GM19324 (cell line): Measurements from ENCODE around the gene EYS.

ENCODE experiments used
- ATAC-seq: cut with Tn5 transposase; IDR thresholded peaks from one replicate; pipeline ENCODE4 v1.9.1; 2021; ENCODE audit warnings: mild to moderate bottlenecking, moderate library complexity; ENCODE audit not compliant: unreplicated experiment, low FRiP score

EYS gene

GRCh38 chr6:65707126-65707826 lies at the start of gene EYS:
Gene EYS, minus strand, starts transcription at chr6:65707226. Its CDS starts 211,816 bp downstream, at chr6:65495410.
- ATAC-seq, result no peak

DNA sequence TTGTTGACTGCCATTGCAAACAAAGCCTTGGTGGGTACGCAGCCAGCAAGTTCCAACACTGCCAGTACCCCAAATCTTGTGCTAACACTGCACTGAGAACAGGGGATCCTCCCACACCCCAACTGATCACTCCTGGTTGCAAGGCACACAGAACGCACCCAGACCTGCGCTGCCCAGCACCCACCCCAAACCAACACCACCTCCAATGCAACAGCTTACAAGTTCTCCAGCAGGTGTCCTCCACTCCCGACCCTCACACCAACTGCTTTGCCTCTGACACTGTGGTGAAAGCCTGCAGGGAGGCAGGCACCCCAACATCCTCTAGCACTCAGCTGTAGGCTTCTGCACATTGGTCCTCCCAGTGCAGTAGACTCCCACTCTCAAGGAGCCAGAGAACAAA lies 39.3 kb upstream of the EYS start:
- ATAC-seq, result no peak

DNA sequence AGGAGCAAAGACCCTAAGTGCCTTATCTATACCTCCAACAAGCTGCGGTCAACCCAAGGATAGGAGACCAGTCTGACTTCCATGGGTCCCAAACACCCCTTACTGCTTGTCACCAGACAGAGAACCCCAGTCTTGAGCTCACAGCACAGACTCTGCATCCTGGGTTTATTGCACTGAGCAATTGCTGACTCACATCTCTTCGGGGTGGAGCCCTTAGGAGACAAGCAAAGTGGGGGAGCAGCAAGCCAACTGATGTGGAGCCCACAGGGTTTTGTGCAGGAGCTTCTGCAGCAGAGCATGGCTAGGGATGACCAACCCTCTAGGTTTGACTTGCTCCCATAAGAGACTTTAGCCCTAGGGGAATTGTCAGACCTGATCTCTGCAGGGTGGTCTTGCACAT lies 38.6 kb upstream of the EYS start:
- ATAC-seq, result no peak

GRCh38 chr6:65728879-65729479 lies 22.0 kb upstream of the EYS start:
- no peak for ATAC-seq

- ATAC-seq, result no peak
Observed at GRCh38 chr6:65719101-65719500, 12.1 kb upstream of the EYS start.

DNA sequence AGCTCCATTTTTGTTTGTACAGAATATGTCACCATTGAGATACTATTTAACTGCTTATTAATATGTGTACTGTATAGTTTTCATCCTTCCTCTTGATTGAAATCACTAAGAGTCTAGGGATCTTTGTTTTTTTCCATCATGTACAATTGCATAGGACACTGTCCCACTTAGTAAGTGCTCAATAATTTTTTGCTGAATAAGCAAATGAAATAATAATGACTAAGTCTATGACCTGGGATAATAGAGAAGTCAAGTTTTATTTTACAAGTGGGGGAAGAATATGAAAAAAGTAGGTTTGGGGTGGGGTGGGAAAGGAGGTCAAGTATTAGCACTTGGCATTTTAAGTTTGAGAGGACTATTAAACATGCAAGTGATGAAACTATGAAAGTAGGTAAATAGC lies 4.5 kb upstream of the EYS start:
- ATAC-seq, result no peak

- ATAC-seq, result no peak
Observed at GRCh38 chr6:65709099-65709830, 2.2 kb upstream of the EYS start.

- no peak for ATAC-seq
Observed at GRCh38 chr6:65708162-65708561, 1.1 kb upstream of the EYS start.

- ATAC-seq, result no peak
Observed at GRCh38 chr6:65706436-65706835, 590 bp downstream of the EYS start.

- no peak for ATAC-seq
Observed at GRCh38 chr6:65701325-65701724, 5.7 kb downstream of the EYS start.

DNA sequence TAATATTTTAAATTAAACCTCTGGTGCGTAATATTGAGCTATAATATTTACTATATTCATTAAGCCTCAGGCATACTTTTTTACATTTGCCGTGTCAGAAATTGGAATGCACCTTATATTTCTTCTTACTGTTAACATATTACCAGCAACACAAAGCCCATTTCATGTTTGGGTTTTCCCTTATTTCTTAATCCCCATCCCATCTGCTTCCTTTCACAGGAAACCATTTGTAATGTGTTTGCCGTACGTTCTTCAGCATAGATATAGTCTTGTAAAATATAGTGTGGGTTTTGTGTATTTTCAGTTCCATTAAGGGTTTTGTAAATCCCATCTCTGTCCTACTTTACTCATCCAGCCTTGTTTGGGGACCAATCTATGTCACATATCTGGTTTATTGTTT lies 6.5 kb downstream of the EYS start:
- no peak for ATAC-seq

DNA sequence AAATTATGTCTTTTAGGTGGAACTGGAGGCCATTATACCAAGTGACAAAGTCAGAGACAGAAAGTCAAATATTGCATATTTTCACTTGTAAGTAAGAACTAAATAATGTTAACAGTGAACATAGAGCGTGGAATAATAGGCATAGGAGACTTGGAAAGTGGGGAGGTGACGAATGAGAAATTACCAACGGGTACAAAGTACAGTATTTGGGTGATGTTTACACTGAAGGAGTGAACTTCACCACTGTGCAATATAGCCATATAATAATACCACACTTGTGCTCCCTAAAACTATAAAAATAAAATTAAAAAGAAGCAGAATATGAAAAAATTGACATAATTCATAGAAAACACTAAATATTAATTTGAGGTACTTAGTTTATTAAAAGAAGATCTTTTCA lies 14.9 kb downstream of the EYS start:
- ATAC-seq, result no peak

- no peak for ATAC-seq
Observed at GRCh38 chr6:65680232-65680631, 26.8 kb downstream of the EYS start.

DNA sequence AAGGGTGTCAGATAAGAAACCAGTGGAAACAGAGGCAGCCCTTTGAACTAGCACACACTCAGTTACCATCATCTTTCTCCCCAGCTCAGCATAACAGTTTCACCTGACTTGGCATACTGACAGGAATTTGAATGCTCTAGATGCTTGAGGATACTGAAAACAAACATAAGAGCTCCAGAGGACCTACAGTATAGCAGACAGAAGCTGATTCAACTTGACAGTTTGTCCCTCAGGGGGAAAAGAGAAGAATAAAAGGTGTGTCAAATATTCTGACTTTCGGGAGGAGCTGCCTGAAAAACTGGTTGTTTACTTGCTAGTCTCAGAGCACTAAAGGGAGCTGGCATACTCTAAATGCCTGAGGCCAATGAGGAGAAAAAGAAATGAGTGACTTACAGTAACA lies 35.1 kb downstream of the EYS start:
- ATAC-seq, result no peak

GRCh38 chr6:65667916-65668656 lies 38.9 kb downstream of the EYS start:
- ATAC-seq, result no peak

GRCh38 chr6:65650086-65650485 lies 56.9 kb downstream of the EYS start:
- ATAC-seq, result no peak

DNA sequence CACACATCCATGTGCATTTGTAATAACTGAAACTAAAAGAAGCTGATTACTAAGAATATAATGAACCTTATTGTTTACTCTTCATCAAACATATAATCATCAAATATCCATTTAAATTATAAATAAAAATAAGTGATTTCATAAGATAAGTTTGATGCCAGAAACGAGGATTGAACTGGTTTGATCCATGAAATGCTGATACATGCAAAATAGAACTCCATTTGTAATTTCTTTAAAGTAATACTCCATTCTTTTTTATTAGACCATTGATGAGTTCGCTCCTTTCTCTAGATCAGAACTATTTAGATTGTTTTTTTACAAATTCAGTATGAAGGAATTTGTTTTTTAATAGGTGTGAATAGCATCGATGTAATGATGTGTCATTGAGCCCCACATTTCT lies 57.6 kb downstream of the EYS start:
- no peak for ATAC-seq

GRCh38 chr6:65646544-65646943 lies 60.5 kb downstream of the EYS start:
- no peak for ATAC-seq

- no peak for ATAC-seq
Observed at GRCh38 chr6:65642776-65643175, 64.2 kb downstream of the EYS start.

- ATAC-seq, result no peak
Observed at GRCh38 chr6:65638047-65638831, 68.8 kb downstream of the EYS start.
